CD8-positive, alpha-beta memory T cell (primary cell): Measurements from ENCODE around the gene PDHB. TPM values are rescaled to one million over a fixed set of nuclear protein-coding genes. Genes with fewer than 3 reads are reported as not detected.

Experiments used
- CTCF ChIA-PET: fragments of 350-600 bp; sonication (Branson Sonifier 250); formaldehyde crosslinking; loops from one replicate; lab custom pipeline; 2021; ENCODE audit warnings: antibody characterized with exemption; lab: Charles Lee
- POLR2A ChIA-PET: fragments of 350-600 bp; sonication (Branson Sonifier 250); formaldehyde crosslinking; loops from one replicate; lab custom pipeline; 2021; ENCODE audit warnings: antibody characterized with exemption; lab: Charles Lee
- DNase-seq, 5 donors: peaks; one replicate each; pipeline versions ENCODE4 v3.0.0 to v3.0.0-alpha.2; 2020 to 2022; ENCODE audit warnings: mixed read lengths in 1 of 5
- H3K27ac ChIP-seq: one replicate; pipeline ENCODE4 v1.7.0; 2013; ENCODE audit warnings: low read depth, mild to moderate bottlenecking, low read length, moderate library complexity
- H3K27me3 ChIP-seq: 2 replicates; pipeline ENCODE4 v1.7.0; 2013; ENCODE audit warnings: low read length, mild to moderate bottlenecking; ENCODE audit not compliant: insufficient read depth, poor library complexity, severe bottlenecking
- H3K36me3 ChIP-seq: 2 replicates; pipeline ENCODE4 v1.7.0; 2013; ENCODE audit warnings: mild to moderate bottlenecking, low read length, moderate library complexity; ENCODE audit not compliant: insufficient read depth
- H3K4me1 ChIP-seq: 2 replicates; pipeline ENCODE4 v1.7.0; 2013; ENCODE audit warnings: mild to moderate bottlenecking, low read length, moderate library complexity; ENCODE audit not compliant: insufficient read depth
- H3K4me3 ChIP-seq: 2 replicates; pipeline ENCODE4 v1.7.0; 2013; ENCODE audit warnings: mild to moderate bottlenecking, low read length
- H3K9me3 ChIP-seq: 2 replicates; pipeline ENCODE4 v1.7.0; 2013; ENCODE audit warnings: mild to moderate bottlenecking, low read length
- H3K27ac Mint-ChIP-seq, 8 donors: one replicate each; pipeline ENCODE4 v1.8.0; 2020 to 2021; ENCODE audit warnings: mixed read lengths in 8 of 8, mild to moderate bottlenecking in 6 of 8, inconsistent platforms in 3 of 8, moderate library complexity in 3 of 8
- H3K27me3 Mint-ChIP-seq, 2 donors: one replicate each; pipeline ENCODE4 v1.8.0; 2020 to 2021; ENCODE audit warnings: mixed read lengths in 2 of 2, mild to moderate bottlenecking in 1 of 2, moderate library complexity in 1 of 2
- H3K36me3 Mint-ChIP-seq, 3 donors: one replicate each; pipeline ENCODE4 v1.8.0; 2020 to 2021; ENCODE audit warnings: mixed read lengths in 3 of 3, inconsistent platforms in 1 of 3, mild to moderate bottlenecking in 1 of 3
- H3K4me1 Mint-ChIP-seq, 3 donors: one replicate each; pipeline ENCODE4 v1.8.0; 2020 to 2021; ENCODE audit warnings: mixed read lengths in 3 of 3, inconsistent platforms in 1 of 3, mild to moderate bottlenecking in 1 of 3
- H3K4me3 Mint-ChIP-seq, 7 donors: one replicate each; pipeline ENCODE4 v1.8.0; 2020 to 2021; ENCODE audit warnings: mixed read lengths in 7 of 7, mild to moderate bottlenecking in 6 of 7, moderate library complexity in 4 of 7, inconsistent platforms in 2 of 7
- H3K9me3 Mint-ChIP-seq, 5 donors: one replicate each; pipeline ENCODE4 v1.8.0; 2020 to 2022; ENCODE audit warnings: mixed read lengths in 5 of 5, mild to moderate bottlenecking in 3 of 5, moderate library complexity in 2 of 5, inconsistent platforms in 1 of 5
- polyA plus RNA-seq: library from polyadenylated mRNA; unstranded; fragments of 300-500 nt; fragmentation: Illumina TruSeq; gene quantifications from one replicate; pipeline ENCODE4 v1.2.3, GENCODE V29; 2021
- total RNA-seq, 2 experiments: library from RNA; stranded (reverse); gene quantifications; one replicate each; pipeline ENCODE4 v1.2.3, GENCODE V29; 2021

The PDHB gene
- total and polyA plus RNA-seq, 3 experiments from 2014 or later, result 64.2 to 91.2 (median 64.8) TPM

GRCh38 chr3:58384381-58385090, 49.1 kb downstream of the PDHB start:
- no peak for DNase-seq
- Histone ChIP-seq H3K4me3 (no peak overlapping the region), H3K27ac (no peak overlapping the region), H3K4me1 (no peaks in the 10 kb centered on the region), H3K27me3 (no peaks in the 10 kb centered on the region), H3K36me3 (no peaks in the 10 kb centered on the region), H3K9me3 (no peaks in the 10 kb centered on the region)
- H3K27ac Mint-ChIP-seq, result peak overlapping the region in 1 of 8 donors; percentile 40
- H3K4me1 Mint-ChIP-seq, result peaks cover 0 to 9% (median 5%) of the 10 kb centered on the region in 3 donors
- no peaks in the 10 kb centered on the region for H3K9me3 Mint-ChIP-seq
- CTCF ChIA-PET, result no interaction called here
- peaks cover 0 to 44% (median 8%) of the 10 kb centered on the region in 3 donors for H3K36me3 Mint-ChIP-seq
- no peaks in the 10 kb centered on the region for H3K27me3 Mint-ChIP-seq
- POLR2A ChIA-PET, result no interaction called here
- H3K4me3 Mint-ChIP-seq, result no peak overlapping the region

GRCh38 chr3:58383904-58384303, 49.7 kb downstream of the PDHB start:
- no peak for DNase-seq
- Histone ChIP-seq H3K36me3 (no peaks in the 10 kb centered on the region), H3K4me3 (no peak overlapping the region), H3K4me1 (no peaks in the 10 kb centered on the region), H3K9me3 (no peaks in the 10 kb centered on the region), H3K27ac (no peak overlapping the region), H3K27me3 (no peaks in the 10 kb centered on the region)
- CTCF ChIA-PET, result no interaction called here
- no peaks in the 10 kb centered on the region for H3K9me3 Mint-ChIP-seq
- no peak overlapping the region for H3K4me3 Mint-ChIP-seq
- peaks cover 0 to 45% (median 8%) of the 10 kb centered on the region in 3 donors for H3K36me3 Mint-ChIP-seq
- POLR2A ChIA-PET, result no interaction called here
- H3K4me1 Mint-ChIP-seq, result peaks cover 0 to 9% (median 5%) of the 10 kb centered on the region in 3 donors
- no peak overlapping the region for H3K27ac Mint-ChIP-seq
- H3K27me3 Mint-ChIP-seq, result no peaks in the 10 kb centered on the region

GRCh38 chr3:58383476-58383875, 50.2 kb downstream of the PDHB start:
- no peak overlapping the region for H3K4me3 Mint-ChIP-seq
- no peak overlapping the region for H3K4me3 ChIP-seq
- no peak overlapping the region for H3K27ac Mint-ChIP-seq
- peaks cover 0 to 9% (median 5%) of the 10 kb centered on the region in 3 donors for H3K4me1 Mint-ChIP-seq
- POLR2A ChIA-PET, result no interaction called here
- no peaks in the 10 kb centered on the region for H3K4me1 ChIP-seq
- no peaks in the 10 kb centered on the region for H3K27me3 ChIP-seq
- CTCF ChIA-PET, result no interaction called here
- H3K9me3 ChIP-seq, result no peaks in the 10 kb centered on the region
- no peaks in the 10 kb centered on the region for H3K27me3 Mint-ChIP-seq
- no peaks in the 10 kb centered on the region for H3K36me3 ChIP-seq
- H3K27ac ChIP-seq, result no peak overlapping the region
- no peaks in the 10 kb centered on the region for H3K9me3 Mint-ChIP-seq
- no peak for DNase-seq
- peaks cover 0 to 45% (median 8%) of the 10 kb centered on the region in 3 donors for H3K36me3 Mint-ChIP-seq

GRCh38 chr3:58379351-58380073, 54.1 kb downstream of the PDHB start:
- H3K27me3 ChIP-seq, result no peaks in the 10 kb centered on the region
- Mint-ChIP-seq H3K9me3 (no peaks in the 10 kb centered on the region), H3K27ac (peak overlapping the region in 1 of 8 donors; percentile 51), H3K4me1 (peaks cover 0 to 3% (median 0%) of the 10 kb centered on the region in 3 donors), H3K27me3 (peaks cover 0 to 1% of the 10 kb centered on the region in 2 donors), H3K36me3 (peaks cover 0 to 33% (median 8%) of the 10 kb centered on the region in 3 donors), H3K4me3 (no peak overlapping the region)
- ChIA-PET CTCF (no interaction called here), POLR2A (no interaction called here)
- no peak overlapping the region for H3K27ac ChIP-seq
- H3K4me1 ChIP-seq, result no peaks in the 10 kb centered on the region
- no peaks in the 10 kb centered on the region for H3K9me3 ChIP-seq
- DNase-seq, result no peak
- no peaks in the 10 kb centered on the region for H3K36me3 ChIP-seq
- no peak overlapping the region for H3K4me3 ChIP-seq

- ChIA-PET POLR2A (interaction anchor here (0.7 kb wide), 1 partner anchor 44 kb away, joined by 9 read pairs; no protein-coding TSS in a partner anchor), CTCF (no interaction called here)
- Mint-ChIP-seq H3K4me1 (peaks cover 0 to 3% (median 0%) of the 10 kb centered on the region in 3 donors), H3K9me3 (no peaks in the 10 kb centered on the region), H3K4me3 (no peak overlapping the region), H3K36me3 (peaks cover 0 to 29% (median 11%) of the 10 kb centered on the region in 3 donors), H3K27me3 (peaks cover 0 to 1% of the 10 kb centered on the region in 2 donors), H3K27ac (no peak overlapping the region)
- Histone ChIP-seq H3K4me1 (no peaks in the 10 kb centered on the region), H3K4me3 (no peak overlapping the region), H3K36me3 (no peaks in the 10 kb centered on the region), H3K27me3 (no peaks in the 10 kb centered on the region), H3K27ac (no peak overlapping the region), H3K9me3 (no peaks in the 10 kb centered on the region)
- no peak for DNase-seq
Measured at GRCh38 chr3:58377750-58378149, 55.9 kb downstream of the PDHB start.

Other genes with a start within 250 kb of the PDHB start
- gene DNASE1L3, start 222.9 kb downstream of the PDHB start, total RNA-seq, result not detected
- gene DNASE1L3, start 222.9 kb downstream of the PDHB start, polyA plus RNA-seq, result not detected
- 1 to 10 TPM; 6.6 to 7.1 TPM for gene ABHD6, start 196.0 kb downstream of the PDHB start, total RNA-seq
- gene ABHD6, start 196.0 kb downstream of the PDHB start, polyA plus RNA-seq, result 10.6 TPM
- gene RPP14, start 127.6 kb downstream of the PDHB start, total RNA-seq, result 10 to 100 TPM; 22.7 to 24.5 TPM
- gene RPP14, start 127.6 kb downstream of the PDHB start, polyA plus RNA-seq, result 6.3 TPM
- gene HTD2, start 127.3 kb downstream of the PDHB start, total RNA-seq, result 10 to 100 TPM; 12.4 to 14.6 TPM
- 29.6 TPM for gene HTD2, start 127.3 kb downstream of the PDHB start, polyA plus RNA-seq
- gene PXK, start 100.9 kb downstream of the PDHB start, total RNA-seq, result 10 to 100 TPM; 24.8 to 27.2 TPM
- 27.8 TPM for gene PXK, start 100.9 kb downstream of the PDHB start, polyA plus RNA-seq
- gene KCTD6, start 58.3 kb upstream of the PDHB start, total RNA-seq, result 1 to 10 TPM; 5.5 to 5.9 TPM
- gene KCTD6, start 58.3 kb upstream of the PDHB start, polyA plus RNA-seq, result 12.2 TPM
- not detected for gene ACOX2, start 103.4 kb upstream of the PDHB start, total RNA-seq
- not detected for gene ACOX2, start 103.4 kb upstream of the PDHB start, polyA plus RNA-seq
- not detected for gene FAM107A, start 143.6 kb upstream of the PDHB start, total RNA-seq
- gene FAM107A, start 143.6 kb upstream of the PDHB start, polyA plus RNA-seq, result not detected
- not detected for gene FAM3D, start 232.9 kb upstream of the PDHB start, total RNA-seq
- not detected for gene FAM3D, start 232.9 kb upstream of the PDHB start, polyA plus RNA-seq